Inflammatory macrophage treated with lipopolysaccharide for 1 hour (primary cell): Measurements from ENCODE around the gene EVI5L.

Experiments used
- DNase-seq, 2 donors: peaks; one replicate each; pipeline ENCODE4 v3.0.0-alpha.2; 2020 to 2022

EVI5L gene

DNA sequence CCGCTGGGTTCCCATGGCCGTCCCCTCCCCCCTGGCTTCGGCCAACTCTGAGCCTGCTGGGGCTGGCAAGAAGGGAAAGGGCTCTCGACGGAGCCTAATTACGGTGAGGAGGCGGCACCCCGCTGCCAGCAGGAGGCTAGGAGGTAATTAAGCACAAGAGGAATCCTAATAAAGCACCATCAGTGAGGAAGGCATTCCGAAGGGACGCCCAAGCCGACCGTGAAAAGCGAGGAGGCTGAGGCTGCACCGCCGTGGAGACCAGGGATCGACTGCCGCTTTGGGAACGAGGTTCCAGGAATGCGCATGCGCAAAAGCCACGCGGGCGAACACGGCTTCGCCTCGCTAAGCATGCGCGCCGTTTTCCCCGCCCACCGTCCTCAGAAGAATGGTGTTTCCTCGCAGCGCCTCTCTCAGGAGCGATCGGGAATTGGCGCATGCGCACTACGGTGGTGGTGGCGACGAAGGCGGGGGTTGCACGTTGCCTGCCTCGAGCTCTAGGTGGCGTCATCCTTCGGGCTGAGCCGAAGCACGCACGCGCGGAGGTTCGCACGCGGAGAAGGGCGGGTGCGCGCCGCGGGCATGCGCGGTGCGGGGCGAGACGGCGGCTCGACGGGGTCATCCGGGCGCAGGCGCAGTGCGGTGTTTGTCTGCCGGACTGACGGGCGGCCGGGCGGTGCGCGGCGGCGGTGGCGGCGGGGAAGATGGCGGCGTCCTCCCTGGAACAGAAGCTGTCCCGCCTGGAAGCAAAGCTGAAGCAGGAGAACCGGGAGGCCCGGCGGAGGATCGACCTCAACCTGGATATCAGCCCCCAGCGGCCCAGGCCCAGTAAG lies 73.4 kb downstream of the EVI5L start, which contains the start of gene MAP2K7:
MAP2K7 (plus strand) TSS at position 634 of the 830 bp plus-strand sequence; CDS start at position 702, 68 bp downstream.
- peak; percentile 98 to 100 for DNase-seq

DNA sequence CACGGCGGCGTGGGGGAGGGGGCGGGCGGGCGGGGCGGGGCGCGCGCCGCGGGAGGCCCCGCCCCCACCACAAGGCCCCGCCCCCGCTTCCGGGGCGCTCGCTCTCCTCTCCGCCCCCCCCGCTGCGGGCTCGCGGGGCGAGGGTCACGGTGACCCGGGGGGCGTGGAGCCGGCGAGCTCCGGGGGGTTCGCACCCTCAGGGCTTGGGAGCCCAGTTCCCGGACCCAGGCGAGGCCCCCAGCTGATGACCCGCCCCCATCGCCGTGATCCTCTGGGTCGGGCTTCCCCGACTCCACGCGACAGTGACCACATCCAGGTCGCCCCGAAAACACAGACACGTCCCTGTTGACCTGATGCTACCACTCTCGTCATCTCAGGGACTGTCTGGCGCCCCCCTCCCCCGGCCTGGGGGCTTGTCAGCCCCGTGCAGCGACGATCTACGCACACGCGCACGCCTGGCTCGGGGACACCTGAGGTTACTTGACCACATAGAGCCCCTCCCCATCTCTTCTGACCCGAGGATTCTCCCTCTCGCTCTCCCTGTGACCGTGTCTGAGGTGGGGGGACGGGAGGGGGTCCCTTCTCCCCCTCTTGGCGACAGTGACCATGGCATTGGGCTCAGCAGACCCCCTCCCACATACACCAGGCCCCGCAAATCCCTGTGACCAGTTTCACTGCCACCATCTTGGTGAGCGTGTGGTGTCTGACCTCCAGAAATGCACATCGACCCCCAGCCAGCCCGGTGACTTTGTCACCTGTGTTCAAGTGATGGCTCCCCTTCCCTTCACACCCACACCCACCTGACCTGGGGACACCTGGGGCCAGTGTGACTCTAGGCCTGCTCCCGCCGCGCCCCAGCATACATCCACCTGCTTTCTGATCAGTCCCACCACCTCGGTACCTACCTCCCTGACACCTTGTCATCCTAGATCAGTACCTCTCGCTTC lies 74.3 kb downstream of the EVI5L start:
- DNase-seq, result peak; percentile 32 to 54

DNA sequence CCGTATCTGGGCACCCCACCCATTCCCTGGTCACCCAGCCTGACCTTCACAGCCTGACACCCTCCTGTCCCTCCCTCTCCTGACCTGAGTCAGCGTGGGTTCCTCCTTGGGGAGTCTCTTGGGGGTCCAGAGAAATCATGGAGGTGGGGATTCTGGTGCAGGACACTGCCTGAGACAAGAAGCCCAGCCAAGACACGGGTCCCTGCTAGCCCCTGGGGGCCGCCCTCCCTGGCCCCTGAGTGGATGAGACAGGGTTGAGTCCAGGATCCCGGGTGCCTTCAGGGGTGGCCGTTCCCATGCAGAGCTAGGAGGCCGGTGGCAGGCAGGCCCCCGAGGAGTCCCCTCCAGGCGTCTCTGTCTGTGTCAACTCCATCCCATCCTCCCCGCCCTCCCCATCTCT lies 75.2 kb downstream of the EVI5L start:
- no peak for DNase-seq

DNA sequence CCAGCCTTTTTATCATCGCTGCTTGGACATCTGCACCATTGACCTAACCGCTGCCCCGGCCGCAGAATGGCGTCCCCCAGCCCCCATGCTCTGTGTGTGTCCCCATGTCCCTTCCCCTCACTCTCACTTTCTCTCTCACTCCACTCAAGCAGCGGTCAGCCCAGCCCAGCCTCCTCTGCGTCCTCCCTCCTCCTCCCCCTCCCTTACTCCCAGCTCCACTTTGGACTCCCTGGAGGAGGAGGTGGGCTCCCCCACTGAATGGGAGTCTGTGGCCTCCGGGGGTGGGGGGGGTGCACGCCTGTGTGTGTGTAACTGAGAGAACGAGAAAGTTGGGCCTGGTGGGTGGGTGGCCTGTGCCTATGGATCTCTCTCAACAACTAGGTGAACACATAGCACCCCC lies 75.8 kb downstream of the EVI5L start:
- DNase-seq, result no peak

DNA sequence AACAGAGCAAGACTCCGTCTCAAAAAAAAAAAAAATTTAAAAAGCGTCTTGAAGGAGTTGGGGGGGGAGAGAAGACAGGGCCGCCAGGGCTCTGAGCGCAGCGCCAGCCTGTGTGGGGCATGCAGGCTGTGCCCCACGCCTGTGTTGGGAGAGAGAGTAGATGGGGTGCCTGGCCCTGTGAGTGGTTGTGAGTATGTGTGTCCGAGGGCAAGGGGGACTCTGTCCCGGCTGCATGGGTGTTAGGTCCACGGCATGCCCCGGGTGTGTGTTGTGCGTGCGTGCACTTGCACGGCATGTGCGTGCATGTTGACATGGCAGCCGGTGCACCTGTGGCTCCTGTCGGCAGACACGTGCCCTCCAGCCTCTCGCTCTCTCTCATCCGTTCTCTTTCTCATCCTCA lies 77.1 kb downstream of the EVI5L start:
- no peak for DNase-seq

DNA sequence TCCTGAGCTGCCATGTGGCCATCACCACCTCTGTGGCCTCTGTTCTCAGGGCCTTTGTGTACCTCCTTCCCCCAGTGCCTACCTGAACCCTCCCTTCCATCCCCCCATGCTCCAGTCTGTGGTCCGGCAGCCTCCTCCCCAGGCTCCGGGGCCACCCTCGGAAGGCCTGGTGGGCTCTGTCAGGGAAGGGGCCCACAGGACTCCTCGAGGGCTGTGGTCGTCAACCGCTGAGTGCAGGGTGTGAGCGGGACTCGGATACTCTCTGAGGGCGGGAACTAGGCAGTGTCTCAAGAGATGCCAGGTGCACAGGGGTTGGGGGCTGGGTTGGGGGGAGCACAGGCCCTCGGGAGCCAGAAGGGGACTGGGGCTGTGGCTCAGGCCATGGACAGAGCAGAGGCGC lies 77.5 kb downstream of the EVI5L start:
- no peak for DNase-seq

DNA sequence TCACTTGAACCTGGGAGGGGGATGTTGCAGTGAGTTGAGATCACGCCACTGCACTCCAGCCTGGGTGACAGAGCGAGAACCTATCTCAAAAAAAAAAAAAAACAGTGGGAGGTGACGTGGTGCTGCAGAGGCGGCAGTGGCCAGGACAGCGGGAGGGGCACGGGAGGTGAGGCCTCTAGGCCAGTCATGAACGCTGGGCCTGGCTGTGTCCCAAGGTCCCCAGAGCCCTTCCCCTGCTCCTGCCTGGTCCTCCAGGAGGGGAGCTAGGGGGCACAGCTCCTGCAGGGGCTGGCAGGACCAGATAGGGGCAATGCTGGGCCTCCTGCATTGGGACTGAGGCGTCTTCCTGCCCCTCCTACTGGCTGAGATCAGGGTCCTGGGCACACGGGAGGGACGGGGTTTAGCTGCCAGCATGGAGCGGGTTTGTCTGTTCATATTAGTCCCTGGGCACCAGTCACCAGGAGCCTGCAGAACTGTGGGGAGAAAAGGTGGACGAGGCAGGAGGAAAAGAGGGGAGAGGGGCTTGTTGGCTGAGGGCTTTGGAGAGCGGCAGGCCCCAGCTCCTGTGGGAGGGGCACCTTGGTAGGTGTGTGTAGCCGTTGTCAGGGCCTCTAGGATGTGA lies 78.2 kb downstream of the EVI5L start:
- DNase-seq, result no peak

DNA sequence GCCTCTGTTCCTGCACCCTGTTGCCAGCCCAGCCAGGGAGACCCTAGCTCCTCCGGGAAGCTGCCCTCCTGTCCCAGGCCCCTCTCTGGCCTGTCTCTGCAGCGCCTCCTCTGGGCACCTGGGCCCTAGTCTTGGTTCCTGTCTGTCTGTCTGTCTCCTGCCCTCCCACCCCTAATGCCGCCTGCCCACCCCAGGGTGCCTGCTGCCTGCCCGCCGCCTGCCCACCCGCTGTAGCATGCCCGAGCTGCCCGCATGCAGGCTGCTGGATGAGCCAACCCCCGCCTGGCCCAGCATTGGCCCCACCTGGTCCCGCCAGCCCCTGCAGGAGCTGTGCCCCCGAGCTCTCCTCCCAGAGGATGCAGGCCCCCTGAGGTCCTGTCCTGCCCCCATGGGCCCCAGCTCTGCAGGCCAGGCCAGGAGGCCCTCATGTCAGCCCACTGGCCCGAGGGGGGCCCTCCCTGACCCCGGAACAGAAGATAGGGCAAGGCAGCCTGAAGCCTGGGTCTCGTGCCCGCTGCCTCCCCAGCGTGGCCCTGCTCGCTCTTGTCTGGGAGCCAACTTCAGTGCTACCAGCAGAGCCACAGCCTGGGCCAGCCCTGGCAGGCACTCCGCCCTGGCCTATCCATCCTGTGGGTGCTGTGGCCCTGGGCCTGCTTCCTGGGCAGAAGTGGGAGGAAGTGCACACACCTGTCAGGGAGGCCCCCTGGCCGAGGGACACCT lies 78.9 kb downstream of the EVI5L start:
- no peak for DNase-seq

DNA sequence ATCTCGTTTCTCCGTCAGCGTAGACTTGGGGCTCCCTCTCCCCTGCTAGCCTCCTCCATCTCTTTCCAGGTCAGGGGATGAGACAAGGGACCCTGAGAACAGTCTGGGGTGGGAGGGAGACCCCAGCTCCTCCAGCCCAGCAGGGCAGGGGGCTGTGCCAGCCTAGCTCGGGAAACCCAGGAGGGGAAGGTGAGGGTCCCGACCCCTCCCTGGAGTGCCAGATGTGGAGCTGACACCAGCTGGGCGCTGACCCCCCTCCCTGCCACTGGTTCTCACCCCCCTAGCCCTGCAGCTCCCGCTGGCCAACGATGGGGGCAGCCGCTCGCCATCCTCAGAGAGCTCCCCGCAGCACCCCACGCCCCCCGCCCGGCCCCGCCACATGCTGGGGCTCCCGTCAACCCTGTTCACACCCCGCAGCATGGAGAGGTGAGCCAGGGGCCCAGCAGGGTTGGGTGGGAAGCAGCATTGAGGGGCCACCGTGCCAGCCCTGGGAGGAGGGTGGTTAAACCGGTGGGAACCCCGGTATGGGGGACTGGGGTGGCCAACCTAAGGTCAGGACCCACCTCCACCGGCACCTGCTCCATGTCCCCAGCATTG lies 79.6 kb downstream of the EVI5L start:
- no peak for DNase-seq

DNA sequence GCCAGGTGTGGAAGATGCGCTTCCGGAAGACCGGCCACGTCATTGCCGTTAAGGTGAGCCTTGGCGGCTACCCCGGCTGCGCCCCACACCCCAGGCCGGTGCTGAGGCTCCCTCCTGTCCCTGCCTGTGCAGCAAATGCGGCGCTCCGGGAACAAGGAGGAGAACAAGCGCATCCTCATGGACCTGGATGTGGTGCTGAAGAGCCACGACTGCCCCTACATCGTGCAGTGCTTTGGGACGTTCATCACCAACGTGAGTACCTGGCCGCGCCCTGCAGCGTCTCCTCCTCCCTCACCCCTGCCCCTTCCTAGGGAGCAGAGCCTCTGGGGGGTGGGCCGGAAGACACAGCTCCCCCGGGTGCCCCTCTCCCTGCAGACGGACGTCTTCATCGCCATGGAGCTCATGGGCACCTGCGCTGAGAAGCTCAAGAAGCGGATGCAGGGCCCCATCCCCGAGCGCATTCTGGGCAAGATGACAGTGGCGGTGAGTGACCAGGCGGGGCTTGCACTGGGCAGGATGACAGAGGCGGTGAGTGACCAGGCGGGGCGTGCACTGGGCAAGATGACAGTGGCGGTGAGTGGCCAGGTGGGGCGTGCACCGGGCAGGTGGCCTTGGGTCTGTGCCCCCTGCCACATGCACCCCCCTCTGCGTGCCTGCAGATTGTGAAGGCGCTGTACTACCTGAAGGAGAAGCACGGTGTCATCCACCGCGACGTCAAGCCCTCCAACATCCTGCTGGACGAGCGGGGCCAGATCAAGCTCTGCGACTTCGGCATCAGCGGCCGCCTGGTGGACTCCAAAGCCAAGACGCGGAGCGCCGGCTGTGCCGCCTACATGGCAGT lies 80.5 kb downstream of the EVI5L start:
- DNase-seq, result no peak

DNA sequence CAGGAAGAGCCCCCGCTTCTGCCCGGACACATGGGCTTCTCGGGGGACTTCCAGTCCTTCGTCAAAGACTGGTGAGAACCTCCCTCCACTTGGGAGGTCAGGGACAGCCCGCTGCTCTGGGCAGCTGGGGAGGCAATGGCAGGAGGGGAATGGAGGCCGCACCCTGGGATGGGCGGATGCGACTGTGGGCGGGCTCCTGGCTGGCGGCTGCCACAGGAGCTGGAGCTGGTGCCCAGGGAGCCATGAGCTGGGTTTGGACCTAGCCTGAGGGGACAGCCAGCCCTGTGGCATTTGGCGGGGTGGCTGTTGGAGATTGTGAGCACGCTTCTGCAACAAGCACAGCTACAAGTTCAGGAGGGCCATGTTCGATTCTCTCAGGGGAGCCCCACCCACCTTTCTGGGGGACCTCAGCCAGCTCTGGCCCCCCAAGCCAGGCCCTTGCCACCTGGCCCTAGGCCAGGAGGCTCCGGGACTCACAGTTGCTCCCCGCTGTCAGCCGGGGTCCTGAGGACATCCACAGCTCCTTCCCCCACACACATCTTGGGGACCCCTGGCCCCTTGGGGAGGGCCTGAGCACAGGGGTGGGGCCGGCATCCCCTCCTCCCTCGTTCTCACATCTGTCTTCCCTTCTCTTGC lies 81.6 kb downstream of the EVI5L start:
- DNase-seq, result no peak

DNA sequence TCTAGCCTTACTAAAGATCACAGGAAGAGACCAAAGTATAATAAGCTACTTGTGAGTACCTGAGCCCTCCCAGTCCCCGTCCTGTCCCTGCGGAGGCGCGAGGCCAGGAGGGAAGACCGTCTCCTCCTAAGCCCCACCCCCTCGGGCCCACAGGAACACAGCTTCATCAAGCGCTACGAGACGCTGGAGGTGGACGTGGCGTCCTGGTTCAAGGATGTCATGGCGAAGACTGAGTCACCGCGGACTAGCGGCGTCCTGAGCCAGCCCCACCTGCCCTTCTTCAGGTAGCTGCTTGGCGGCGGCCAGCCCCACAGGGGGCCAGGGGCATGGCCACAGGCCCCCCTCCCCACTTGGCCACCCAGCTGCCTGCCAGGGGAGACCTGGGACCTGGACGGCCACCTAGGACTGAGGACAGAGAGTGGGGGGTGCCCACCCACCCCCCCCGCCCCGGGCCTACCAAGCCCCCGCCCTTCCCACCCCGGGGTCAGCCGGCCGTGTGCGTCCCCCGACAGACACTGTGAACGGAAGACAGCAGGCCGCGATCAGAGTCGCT lies 82.2 kb downstream of the EVI5L start:
- DNase-seq, result no peak

DNA sequence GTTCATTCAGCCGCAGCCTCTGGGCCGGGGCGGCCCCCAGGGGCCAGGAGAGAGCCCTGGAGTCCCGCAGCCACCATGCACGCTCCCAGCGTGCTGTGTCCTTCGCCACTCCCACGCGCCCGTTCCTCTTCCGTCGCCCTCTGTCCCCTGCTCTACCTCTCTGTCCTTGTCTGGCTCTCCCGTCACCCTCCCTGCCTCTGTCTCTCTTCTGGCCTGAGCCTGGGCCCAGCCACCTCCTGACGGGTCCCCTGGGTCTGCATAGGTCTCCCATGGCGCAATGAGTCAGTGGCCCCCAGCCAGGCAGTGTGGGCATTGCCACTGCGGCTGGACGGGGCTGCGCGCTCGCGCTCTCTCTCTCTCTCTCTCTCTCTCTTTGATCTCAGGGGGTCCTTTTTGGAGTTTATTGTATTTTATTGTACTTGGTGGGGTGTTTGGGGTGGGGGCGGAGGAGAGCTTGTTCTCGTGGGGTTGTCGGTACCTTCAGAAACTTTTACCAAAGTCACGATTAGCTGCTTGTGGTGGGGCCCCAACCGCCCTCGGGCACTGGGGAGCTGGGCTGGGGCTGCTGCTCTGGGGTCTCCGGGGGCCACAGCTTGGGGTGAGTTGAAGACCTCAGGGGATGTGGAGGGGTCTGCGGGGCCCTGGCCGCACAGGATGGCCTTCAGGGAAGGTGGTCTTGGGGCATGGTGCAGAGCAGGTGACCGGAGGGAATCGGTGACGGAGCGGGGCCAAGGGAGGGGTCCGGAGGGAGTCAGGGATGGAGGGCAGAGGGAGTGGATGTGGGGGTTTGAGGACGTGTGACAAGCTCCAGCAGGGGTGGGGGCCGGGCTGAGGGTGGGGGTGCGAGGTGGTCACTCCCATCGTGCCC lies 82.9 kb downstream of the EVI5L start:
- no peak for DNase-seq

DNA sequence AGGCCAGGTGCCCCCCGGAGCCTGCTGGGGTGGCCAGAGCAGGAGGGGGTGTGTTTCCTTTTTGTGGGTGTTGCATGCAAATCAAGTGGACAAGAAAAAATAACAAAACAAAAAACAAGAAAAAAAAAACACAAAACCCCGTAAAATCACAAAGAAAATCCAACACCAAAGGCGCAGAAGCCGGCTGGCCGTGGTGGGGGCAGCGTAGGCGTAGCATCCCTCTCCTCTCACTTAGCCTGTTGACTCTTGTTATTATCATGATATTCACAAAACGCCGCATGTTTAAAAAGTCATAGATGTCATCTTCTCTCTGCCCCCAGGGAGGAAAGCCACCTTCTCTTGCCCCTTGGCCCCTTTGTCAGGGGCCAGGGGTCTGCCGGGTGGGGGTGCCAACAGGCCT lies 83.6 kb downstream of the EVI5L start:
- DNase-seq, result no peak

DNA sequence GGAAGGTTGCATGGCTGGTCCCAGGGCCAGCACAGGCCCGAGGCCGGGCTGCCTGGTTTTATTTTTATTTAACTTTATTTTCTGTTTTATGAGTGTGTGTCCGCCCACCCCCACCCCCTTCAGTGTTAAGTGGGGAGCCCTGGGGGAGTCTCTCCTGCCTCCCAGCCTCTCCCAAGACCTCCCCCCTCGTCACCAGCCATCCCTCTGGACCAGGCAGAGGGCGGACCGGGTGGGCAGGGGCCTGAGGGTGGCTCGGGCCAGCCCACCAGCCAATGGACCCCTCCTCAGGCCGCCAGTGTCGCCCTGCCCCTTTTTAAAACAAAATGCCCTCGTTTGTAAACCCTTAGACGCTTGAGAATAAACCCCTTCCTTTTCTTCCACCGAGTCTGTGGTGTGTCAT lies 84.1 kb downstream of the EVI5L start:
- DNase-seq, result no peak
